Activated naive CD4-positive, alpha-beta T cell treated with anti-CD3 and anti-CD28 coated beads for 36 hours (primary cell): ENCODE data around the gene CCDC63. TPM values are rescaled to one million over a fixed set of nuclear protein-coding genes. Genes with fewer than 3 reads are reported as not detected.
A peak's percentile ranks its signal among the peaks of the same experiment; 100 is the strongest.

ENCODE experiments used
- CTCF ChIA-PET: fragments of 350-600 bp; sonication (Branson Sonifier 250); formaldehyde crosslinking; loops from one replicate; lab custom pipeline; 2021; ENCODE audit warnings: antibody characterized with exemption; lab: Charles Lee
- DNase-seq: peaks from one replicate; pipeline ENCODE4 v3.0.0-alpha.2; 2020
- H3K27ac Mint-ChIP-seq: one replicate; pipeline ENCODE4 v1.8.0; 2021; ENCODE audit warnings: mild to moderate bottlenecking, mixed read lengths
- H3K27me3 Mint-ChIP-seq: one replicate; pipeline ENCODE4 v1.8.0; 2021; ENCODE audit warnings: low read depth, mixed read lengths
- H3K36me3 Mint-ChIP-seq: one replicate; pipeline ENCODE4 v1.8.0; 2021; ENCODE audit warnings: low read depth, mixed read lengths
- H3K4me1 Mint-ChIP-seq: one replicate; pipeline ENCODE4 v1.8.0; 2021; ENCODE audit warnings: low read depth, mixed read lengths
- H3K4me3 Mint-ChIP-seq: one replicate; pipeline ENCODE4 v1.8.0; 2021; ENCODE audit warnings: mild to moderate bottlenecking, moderate library complexity, mixed read lengths
- H3K9me3 Mint-ChIP-seq: one replicate; pipeline ENCODE4 v1.8.0; 2021; ENCODE audit warnings: mixed read lengths
- intact Hi-C: fragments of 100-400 bp; cut with micrococcal nuclease; formaldehyde crosslinking; loops from one replicate; pipeline ENCODE4 v1.15.1; 2023
- total RNA-seq, 2 experiments: library from RNA; stranded (reverse); gene quantifications; one replicate each; pipeline ENCODE4 v1.2.3, GENCODE V29; 2021

Gene CCDC63
- total RNA-seq: not detected

- H3K9me3 Mint-ChIP-seq: no peaks in the 10 kb centered on the region
- no peak within 1 kb of the TSS for H3K27ac Mint-ChIP-seq
- DNase-seq: peak; percentile 44
- H3K4me3 Mint-ChIP-seq: peak within 1 kb of the TSS; percentile 58
- H3K4me1 Mint-ChIP-seq: peaks cover 8% of the 10 kb centered on the region
- H3K27me3 Mint-ChIP-seq: peaks cover 25% of the 10 kb centered on the region
- CTCF ChIA-PET: interaction anchor here (0.6 to 4.1 kb wide), 8 partner anchors 15 to 988 kb away, joined by 3 to 12 read pairs (median 3); no protein-coding TSS in a partner anchor
- no peaks in the 10 kb centered on the region for H3K36me3 Mint-ChIP-seq
- intact Hi-C loops: no loop called here
Observed at GRCh38 chr12:110846615-110847566, at the start of gene CCDC63. CCDC63 (plus strand) TSS chr12:110846987; CDS start chr12:110852955, 5,968 bp downstream.

GRCh38 chr12:110798461-110798860, 48.3 kb upstream of the CCDC63 start:
- peaks cover 13% of the 10 kb centered on the region for H3K4me1 Mint-ChIP-seq
- no peak for DNase-seq
- CTCF ChIA-PET: no interaction called here
- H3K36me3 Mint-ChIP-seq: peaks cover 4% of the 10 kb centered on the region
- intact Hi-C loops: no loop called here
- no peak overlapping the region for H3K4me3 Mint-ChIP-seq
- H3K27ac Mint-ChIP-seq: no peak overlapping the region
- no peaks in the 10 kb centered on the region for H3K27me3 Mint-ChIP-seq
- H3K9me3 Mint-ChIP-seq: peaks cover 11% of the 10 kb centered on the region

- no peak overlapping the region for H3K27ac Mint-ChIP-seq
- no peak for DNase-seq
- intact Hi-C loops: no loop called here
- peaks cover 4% of the 10 kb centered on the region for H3K36me3 Mint-ChIP-seq
- H3K4me1 Mint-ChIP-seq: peaks cover 17% of the 10 kb centered on the region
- H3K4me3 Mint-ChIP-seq: no peak overlapping the region
- peaks cover 24% of the 10 kb centered on the region for H3K9me3 Mint-ChIP-seq
- CTCF ChIA-PET: interaction anchor here (0.7 kb wide), 1 partner anchor 26 kb away, joined by 5 read pairs; no protein-coding TSS in a partner anchor
- H3K27me3 Mint-ChIP-seq: no peaks in the 10 kb centered on the region
Observed at GRCh38 chr12:110802489-110802888, 44.3 kb upstream of the CCDC63 start.

- Mint-ChIP-seq H3K36me3 (peaks cover 4% of the 10 kb centered on the region), H3K9me3 (peaks cover 24% of the 10 kb centered on the region), H3K27me3 (no peaks in the 10 kb centered on the region), H3K4me1 (peaks cover 15% of the 10 kb centered on the region), H3K4me3 (no peak overlapping the region), H3K27ac (no peak overlapping the region)
- CTCF ChIA-PET: interaction anchor here (0.7 kb wide), 1 partner anchor 21 kb away, joined by 3 read pairs; no protein-coding TSS in a partner anchor
- no peak for DNase-seq
- intact Hi-C loops: no loop called here
Observed at GRCh38 chr12:110804406-110804805, 42.4 kb upstream of the CCDC63 start.

- CTCF ChIA-PET: interaction anchor here (1.1 kb wide), 1 partner anchor 30 kb away, joined by 4 read pairs; no protein-coding TSS in a partner anchor
- intact Hi-C loops: no loop called here
- no peak overlapping the region for H3K27ac Mint-ChIP-seq
- DNase-seq: no peak
- H3K27me3 Mint-ChIP-seq: no peaks in the 10 kb centered on the region
- no peak overlapping the region for H3K4me3 Mint-ChIP-seq
- peaks cover 17% of the 10 kb centered on the region for H3K4me1 Mint-ChIP-seq
- peaks cover 14% of the 10 kb centered on the region for H3K9me3 Mint-ChIP-seq
- H3K36me3 Mint-ChIP-seq: no peaks in the 10 kb centered on the region
Observed at GRCh38 chr12:110807640-110808039, 39.1 kb upstream of the CCDC63 start.

- no peak overlapping the region for H3K4me3 Mint-ChIP-seq
- peaks cover 6% of the 10 kb centered on the region for H3K4me1 Mint-ChIP-seq
- no peaks in the 10 kb centered on the region for H3K36me3 Mint-ChIP-seq
- H3K9me3 Mint-ChIP-seq: peaks cover 6% of the 10 kb centered on the region
- intact Hi-C loops: no loop called here
- peaks cover 2% of the 10 kb centered on the region for H3K27me3 Mint-ChIP-seq
- CTCF ChIA-PET: no interaction called here
- H3K27ac Mint-ChIP-seq: no peak overlapping the region
- no peak for DNase-seq
Observed at GRCh38 chr12:110809149-110809548, 37.6 kb upstream of the CCDC63 start.

- H3K27ac Mint-ChIP-seq: no peak overlapping the region
- no peaks in the 10 kb centered on the region for H3K36me3 Mint-ChIP-seq
- no peak for DNase-seq
- H3K4me3 Mint-ChIP-seq: no peak overlapping the region
- no peaks in the 10 kb centered on the region for H3K9me3 Mint-ChIP-seq
- H3K27me3 Mint-ChIP-seq: peaks cover 2% of the 10 kb centered on the region
- H3K4me1 Mint-ChIP-seq: peaks cover 6% of the 10 kb centered on the region
- CTCF ChIA-PET: interaction anchor here (1.0 kb wide), 1 partner anchor 14 kb away, joined by 3 read pairs; no protein-coding TSS in a partner anchor
- intact Hi-C loops: no loop called here
Observed at GRCh38 chr12:110811972-110812371, 34.8 kb upstream of the CCDC63 start.

- Mint-ChIP-seq H3K4me3 (no peak overlapping the region), H3K27me3 (peaks cover 2% of the 10 kb centered on the region), H3K27ac (no peak overlapping the region), H3K9me3 (no peaks in the 10 kb centered on the region), H3K4me1 (peaks cover 6% of the 10 kb centered on the region), H3K36me3 (no peaks in the 10 kb centered on the region)
- CTCF ChIA-PET: no interaction called here
- DNase-seq: no peak
- intact Hi-C loops: no loop called here
Observed at GRCh38 chr12:110813285-110813684, 33.5 kb upstream of the CCDC63 start.

GRCh38 chr12:110813756-110814155, 33.0 kb upstream of the CCDC63 start:
- Mint-ChIP-seq H3K27ac (no peak overlapping the region), H3K27me3 (peaks cover 2% of the 10 kb centered on the region), H3K9me3 (no peaks in the 10 kb centered on the region), H3K4me1 (peaks cover 6% of the 10 kb centered on the region), H3K36me3 (no peaks in the 10 kb centered on the region), H3K4me3 (no peak overlapping the region)
- intact Hi-C loops: no loop called here
- CTCF ChIA-PET: interaction anchor here (0.7 kb wide), 1 partner anchor 8 kb away, joined by 3 read pairs; no protein-coding TSS in a partner anchor
- DNase-seq: no peak

- Mint-ChIP-seq H3K27me3 (peaks cover 2% of the 10 kb centered on the region), H3K27ac (no peak overlapping the region), H3K4me3 (no peak overlapping the region), H3K4me1 (peaks cover 5% of the 10 kb centered on the region), H3K9me3 (no peaks in the 10 kb centered on the region), H3K36me3 (no peaks in the 10 kb centered on the region)
- CTCF ChIA-PET: interaction anchor here (0.7 to 1.2 kb wide), 2 partner anchors 11 to 83 kb away, joined by 3 to 7 read pairs; no protein-coding TSS in a partner anchor
- DNase-seq: no peak
- intact Hi-C loops: no loop called here
Observed at GRCh38 chr12:110816248-110816647, 30.5 kb upstream of the CCDC63 start.

- CTCF ChIA-PET: interaction anchor here (1.2 kb wide), 1 partner anchor 10 kb away, joined by 3 read pairs; no protein-coding TSS in a partner anchor
- H3K36me3 Mint-ChIP-seq: no peaks in the 10 kb centered on the region
- peaks cover 2% of the 10 kb centered on the region for H3K27me3 Mint-ChIP-seq
- H3K27ac Mint-ChIP-seq: no peak overlapping the region
- peaks cover under 1% of the 10 kb centered on the region for H3K4me1 Mint-ChIP-seq
- intact Hi-C loops: no loop called here
- H3K9me3 Mint-ChIP-seq: no peaks in the 10 kb centered on the region
- DNase-seq: no peak
- no peak overlapping the region for H3K4me3 Mint-ChIP-seq
Observed at GRCh38 chr12:110816779-110817178, 30.0 kb upstream of the CCDC63 start.

GRCh38 chr12:110818511-110818910, 28.3 kb upstream of the CCDC63 start:
- Mint-ChIP-seq H3K36me3 (no peaks in the 10 kb centered on the region), H3K4me1 (peaks cover 4% of the 10 kb centered on the region), H3K27ac (no peak overlapping the region), H3K27me3 (no peaks in the 10 kb centered on the region), H3K4me3 (no peak overlapping the region), H3K9me3 (no peaks in the 10 kb centered on the region)
- CTCF ChIA-PET: no interaction called here
- intact Hi-C loops: no loop called here
- no peak for DNase-seq
